ENCODE data around the gene H2AZ2. TPM values are rescaled to one million over a fixed set of nuclear protein-coding genes. Genes with fewer than 3 reads are reported as not detected.
"Not testable (repeated sequence)": the region's sequence is repeated elsewhere in the genome, so short reads cannot be mapped to it uniquely, and the experiment has no call there.

H2AZ2 gene
- polyA plus RNA-seq, 10 donors = 128 to 176 (median 139) TPM

DNA sequence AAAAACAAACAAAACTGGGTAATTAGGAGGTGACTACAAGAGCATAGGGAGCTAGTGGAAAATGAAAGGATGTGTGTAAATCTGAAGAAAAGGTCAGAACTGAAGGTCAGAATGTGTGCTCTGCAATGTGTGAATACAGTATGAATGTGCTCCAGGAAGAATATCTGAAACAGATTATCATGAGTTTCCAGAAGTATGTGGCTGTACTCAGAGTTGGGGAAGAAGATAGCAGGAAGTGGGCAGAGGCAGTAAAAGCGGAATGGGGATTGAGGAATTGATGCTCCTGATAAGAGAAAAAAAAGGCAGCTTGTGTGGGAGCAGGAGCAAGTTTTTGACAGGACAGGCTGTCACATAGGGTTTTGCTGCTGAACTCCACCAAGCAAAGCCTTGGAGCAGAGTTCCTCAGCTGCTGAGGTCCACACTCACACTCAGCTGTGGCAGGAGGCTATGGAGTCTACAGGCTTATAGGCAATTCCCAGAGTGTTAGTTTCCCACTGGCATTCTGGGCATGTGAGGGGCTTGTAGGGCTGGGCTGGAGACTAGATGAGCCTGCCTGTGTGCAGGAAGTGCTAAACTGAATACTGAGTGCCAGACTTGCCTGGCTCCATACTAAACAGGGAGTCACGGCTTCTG lies 22.9 kb downstream of the H2AZ2 start:
- no peak for DNase-seq

DNA sequence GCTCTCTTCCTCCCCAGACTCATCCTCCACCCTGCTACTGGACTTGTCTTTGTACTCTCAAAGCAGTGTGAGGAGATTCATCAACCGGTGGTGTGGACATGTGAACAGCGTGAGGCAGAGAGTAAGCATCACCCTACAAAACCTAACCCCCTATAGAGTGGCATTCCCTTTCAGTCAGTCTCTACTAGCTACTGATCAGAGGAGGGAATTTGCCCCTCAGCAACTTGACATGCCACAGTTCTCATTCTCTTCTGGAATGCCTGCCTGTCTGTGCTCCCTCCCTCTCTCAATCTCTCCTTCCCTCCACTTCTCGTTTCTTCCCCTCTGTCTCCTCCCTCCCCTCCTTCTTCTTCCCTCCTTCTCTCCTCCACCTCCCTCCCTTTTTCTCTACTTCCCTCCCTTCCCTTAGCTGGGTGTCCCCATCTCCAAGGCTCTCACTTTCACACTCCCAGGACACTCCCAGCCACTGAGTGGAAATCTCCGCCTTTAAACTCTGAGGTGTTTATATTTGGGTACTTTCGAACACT lies 24.6 kb downstream of the H2AZ2 start:
- DNase-seq = no peak

DNA sequence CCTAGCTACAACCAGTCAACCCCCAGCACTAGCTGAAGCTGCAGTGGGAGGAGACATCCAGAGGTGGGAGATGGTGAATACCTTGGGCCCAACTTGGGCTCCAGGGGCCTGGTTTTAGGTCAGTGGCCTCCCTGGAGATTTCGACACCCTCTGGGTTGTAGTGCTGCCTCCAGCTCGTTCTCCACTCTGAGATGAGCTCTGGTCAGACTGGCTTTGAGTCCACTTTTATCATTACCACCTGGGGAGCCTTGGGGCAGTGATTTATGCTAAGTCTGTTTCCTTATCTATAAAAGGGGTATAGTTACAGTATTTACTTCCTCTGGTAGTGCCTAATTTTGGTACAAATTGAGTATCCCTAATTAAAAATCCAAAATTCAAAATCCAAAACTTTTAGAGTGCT lies 28.6 kb downstream of the H2AZ2 start:
- no peak for DNase-seq

DNA sequence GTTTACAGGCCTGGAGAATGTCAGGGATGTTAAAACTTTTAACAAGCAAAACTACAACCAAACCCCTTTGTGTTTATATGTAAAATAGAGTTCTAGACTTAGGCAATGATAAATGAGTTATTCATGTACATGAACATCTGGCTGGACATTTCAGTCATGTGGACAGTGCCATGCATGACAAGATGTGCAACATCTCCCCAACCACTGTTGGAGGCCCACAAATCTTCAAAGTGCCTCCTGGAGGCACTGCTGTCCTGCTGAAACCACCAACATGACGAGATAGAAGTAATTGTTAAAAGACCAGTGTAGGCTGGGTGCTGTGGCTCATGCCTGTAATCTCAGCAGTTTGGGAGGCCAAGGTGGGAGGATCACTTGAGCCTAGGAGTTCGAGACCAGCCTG lies 33.0 kb downstream of the H2AZ2 start:
- DNase-seq = no peak

DNA sequence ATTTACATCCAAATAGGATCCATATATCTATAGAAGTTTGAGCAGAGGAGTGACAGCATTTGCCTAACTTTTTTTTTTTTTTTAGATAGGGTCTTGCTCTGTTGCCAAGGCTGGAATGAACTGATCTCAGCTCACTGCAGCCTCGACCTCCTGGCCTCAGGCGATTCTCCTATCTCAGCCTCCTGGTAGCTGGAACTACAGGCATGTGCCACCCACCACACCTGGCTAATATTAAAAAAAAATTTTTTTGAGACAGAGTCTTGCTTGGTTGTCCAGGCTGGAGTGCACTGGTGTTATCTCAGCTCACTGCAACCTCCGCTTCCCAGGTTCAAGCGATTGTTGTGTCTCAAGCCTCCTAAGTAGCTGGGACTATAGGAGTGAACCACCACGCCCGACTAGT lies 36.3 kb downstream of the H2AZ2 start:
- DNase-seq = no peak

DNA sequence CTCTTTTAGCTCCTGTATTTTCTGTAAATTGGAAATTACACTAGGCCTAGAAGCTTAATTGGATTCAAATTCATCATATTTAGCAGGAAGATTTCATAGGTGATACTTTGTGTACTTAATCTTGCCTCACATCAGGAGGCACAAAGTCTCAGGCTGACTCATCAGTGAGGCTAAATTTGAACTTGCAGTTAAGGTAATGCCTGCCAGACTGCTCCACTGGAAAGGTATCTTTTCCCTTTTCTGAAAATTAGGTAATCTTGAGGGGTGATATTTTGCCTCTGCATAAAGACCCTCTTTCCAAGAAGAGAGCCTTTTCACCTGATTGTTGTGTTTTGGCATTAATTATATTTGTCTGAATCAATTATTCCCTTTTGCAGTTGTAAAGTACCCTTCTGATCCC lies 36.8 kb downstream of the H2AZ2 start:
- DNase-seq = no peak

DNA sequence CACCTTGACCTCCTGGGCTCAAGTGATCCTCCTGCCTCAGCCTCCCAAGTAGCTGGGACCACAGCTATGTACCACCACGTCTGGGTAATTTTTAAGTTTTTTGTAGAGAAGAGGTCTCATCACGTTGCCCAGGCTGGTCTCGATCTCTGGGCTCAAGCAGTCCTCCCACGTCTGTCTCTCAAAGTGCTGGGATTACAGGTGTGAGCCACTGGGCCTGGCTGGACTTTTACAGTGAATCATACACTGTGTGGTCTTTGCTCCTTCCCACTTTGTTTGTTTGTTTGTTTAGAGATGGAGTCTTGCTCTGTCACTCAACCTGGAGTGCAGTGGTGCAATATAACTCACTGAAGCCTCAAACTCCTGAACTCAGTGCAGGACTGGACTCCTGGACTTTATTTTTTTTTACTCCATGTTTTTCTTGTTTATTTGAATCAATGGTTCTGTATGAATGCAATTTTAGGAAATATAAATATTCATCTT lies 38.9 kb downstream of the H2AZ2 start:
- DNase-seq = no peak

DNA sequence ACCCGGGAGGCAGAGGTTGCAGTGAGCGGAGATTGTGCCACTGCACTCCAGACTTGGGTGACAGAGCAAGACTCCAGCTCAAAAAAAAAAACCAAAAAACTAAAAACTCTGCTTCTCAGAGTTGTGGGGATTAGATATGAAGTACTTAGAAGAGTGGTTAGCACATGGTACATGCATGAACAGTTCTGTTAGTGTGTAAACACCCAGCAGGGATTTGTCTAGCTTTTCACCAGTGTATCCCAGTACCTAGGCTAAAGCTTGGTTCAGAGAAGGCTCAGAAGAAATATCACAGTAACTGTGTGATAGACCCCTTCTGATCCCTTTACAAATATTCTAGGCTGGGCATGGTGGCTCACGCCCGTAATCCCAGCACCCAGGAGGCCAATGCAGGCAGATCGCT lies 41.9 kb downstream of the H2AZ2 start:
- DNase-seq = no peak

DNA sequence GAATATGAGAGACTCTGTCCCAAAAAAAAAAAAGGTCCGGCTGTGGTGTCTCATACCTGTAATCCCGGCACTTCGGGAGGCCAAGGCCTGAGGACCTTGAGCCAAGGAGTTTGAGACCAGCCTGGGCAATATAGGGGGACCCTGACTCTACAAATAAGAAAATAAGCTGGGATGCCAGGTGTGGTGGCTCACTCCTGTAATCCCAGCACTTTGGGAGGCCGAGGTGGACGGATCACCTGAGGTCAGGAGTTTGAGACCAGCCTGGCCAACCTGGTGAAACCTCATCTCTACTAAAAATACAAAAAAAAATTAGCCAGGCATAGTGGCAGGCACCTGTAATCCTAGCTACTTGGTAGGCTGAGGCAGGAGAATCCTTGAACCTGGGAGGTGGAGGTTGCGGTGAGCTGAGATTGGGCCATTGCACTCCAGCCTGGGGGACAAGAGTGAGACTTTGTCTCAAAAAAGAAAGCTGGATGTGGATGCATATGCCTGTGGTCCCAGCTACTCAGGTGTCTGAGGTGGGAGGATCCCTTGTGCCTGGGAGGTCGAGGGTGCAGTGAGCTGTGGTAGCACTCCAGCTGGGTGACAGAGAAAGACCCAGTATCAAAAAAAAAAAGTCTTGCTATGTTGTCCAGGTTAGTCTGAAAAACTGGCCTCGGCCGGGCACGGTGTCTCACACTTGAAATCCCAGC lies 43.9 kb downstream of the H2AZ2 start:
- DNase-seq = not testable (repeated sequence)

DNA sequence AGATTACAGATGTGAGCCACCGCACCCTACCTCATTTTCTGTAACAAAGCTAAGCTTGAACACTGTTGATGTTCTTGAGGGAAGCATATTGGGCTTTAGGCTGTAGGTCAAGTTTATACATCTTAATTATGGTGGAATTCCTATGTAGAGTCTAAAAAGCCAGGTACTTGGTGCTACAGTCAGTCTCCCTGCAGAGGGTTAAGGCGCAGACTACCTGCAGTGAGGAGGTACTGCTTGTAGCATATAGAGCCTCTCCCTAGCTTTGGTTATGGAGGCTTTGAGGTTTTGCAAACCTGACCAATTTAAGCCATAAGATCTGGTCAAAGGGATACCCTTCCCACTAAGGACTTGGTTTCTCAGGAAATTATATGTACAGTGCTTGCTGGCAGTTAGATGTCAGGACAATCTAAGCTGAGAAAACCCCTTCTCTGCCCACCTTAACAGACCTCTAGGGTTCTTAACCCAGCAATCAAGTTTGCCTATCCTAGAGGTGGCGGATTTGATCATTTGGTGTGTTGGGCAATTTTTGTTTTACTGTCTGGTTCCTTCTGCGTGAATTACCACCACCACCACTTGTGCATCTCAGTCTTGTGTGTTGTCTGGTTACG lies 45.4 kb downstream of the H2AZ2 start:
- DNase-seq = no peak

DNA sequence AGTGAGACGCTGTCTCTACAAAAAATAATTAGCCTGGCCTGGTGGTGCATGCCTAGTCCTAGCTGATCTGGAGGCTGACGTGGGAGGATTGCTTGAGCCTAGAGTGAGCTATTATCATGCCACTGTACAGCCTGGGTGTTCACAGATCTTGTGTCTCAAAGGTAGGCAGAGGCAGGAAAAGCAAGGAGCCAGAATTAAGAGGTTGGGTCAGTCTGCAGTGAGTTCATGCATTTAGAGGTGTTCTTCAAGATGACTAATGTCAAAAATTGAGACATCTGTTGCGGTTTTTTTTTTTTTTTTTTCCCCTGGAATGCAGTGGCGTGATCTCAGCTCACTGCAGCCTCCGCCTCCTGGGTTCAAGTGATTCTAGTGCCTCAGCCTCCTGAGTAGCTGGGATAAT lies 46.0 kb downstream of the H2AZ2 start:
- DNase-seq = no peak

DNA sequence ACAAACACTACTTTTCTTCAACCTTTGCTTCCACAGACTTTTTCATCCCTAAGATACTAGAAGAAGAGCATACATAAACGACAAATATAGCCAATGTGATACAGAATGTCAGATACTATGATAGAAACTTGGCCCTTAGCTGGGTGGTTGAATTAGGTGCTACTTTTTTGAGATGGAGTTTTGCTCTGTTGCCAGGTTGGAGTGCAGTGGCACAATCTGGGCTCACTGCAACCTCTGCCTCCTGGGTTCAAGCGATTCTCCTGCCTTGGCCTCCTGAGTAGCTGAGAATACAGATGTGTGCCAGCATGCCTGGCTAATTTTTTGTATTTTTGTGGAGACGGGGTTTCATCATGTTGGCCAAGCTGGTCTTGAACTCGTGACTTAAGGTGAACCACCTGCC lies 47.9 kb downstream of the H2AZ2 start:
- no peak for DNase-seq

DNA sequence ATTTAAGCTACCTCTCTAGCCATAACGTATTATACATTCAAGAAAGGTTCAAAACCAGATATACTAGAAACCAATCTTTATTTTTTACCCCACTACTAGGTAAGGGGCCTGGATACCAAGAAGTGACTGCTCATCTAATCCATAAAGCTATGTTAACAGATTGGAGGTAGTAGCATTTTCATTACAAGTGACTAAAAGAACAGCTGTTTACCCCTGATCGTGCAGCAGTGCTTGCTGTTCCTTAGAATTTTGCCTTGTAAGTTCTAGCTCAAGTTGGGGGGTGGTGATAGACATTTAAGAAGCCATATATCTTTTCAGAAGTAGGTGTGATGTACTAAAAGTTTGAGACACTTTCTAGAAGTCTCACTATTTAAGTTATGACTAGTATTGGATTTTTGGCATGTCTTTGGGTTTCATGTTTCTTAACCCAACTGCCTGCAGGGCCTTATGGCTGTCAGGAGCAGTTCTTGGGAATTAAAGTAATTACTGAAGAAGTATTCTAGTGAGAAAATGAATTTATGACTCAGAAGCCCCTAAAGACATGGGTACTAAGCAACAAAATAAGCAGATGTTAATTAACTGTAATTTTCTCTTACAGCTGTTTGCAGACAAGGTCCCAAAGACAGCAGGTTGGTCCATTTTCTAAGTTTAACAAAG lies 49.1 kb downstream of the H2AZ2 start:
- DNase-seq = peak in 1 of 3 donors; percentile 15

DNA sequence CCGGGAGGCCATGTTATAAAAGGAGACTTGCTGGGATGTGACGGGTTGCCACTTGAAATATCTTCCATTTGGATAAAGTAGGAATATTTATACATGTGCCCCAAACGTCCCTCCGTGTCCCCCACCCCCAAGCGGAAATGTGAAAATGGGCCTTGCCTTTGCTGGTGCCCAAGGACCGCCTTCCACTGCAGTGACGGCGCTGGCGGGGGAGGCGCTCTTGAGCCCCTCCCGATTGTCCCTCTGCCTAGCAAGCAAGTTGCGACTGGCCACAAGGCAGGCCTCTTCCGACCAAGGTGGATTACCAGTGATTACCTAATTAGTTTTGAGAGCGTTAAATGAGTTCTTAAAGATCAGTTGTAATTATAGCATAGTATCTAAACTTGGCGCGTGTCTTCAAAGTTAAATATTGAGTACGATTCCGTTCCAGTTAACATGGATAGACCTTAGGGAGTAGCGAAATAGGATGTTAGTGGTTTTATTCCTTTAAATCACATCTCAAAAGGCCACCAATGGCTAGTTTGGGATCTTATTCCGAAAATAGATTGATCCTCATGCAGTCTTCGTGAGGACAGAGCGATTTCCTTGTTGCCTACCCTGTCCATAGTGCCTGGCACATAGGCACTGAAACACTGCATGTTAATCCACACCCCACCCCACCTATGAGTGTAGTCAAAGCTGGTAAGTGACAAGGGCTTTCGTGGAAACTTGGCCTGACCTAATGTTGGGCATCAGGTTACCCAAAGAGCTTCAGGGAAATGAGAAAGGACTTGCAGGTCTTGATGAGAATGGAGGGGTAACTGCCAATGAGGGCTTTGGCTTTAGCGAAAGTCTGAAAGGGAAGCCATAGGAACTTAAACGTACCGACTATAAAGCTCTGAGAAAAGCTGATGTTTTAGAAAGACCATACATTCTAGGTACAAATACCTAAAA lies 50.3 kb downstream of the H2AZ2 start:
- peak; percentile 90 to 96 (median 92) for DNase-seq

DNA sequence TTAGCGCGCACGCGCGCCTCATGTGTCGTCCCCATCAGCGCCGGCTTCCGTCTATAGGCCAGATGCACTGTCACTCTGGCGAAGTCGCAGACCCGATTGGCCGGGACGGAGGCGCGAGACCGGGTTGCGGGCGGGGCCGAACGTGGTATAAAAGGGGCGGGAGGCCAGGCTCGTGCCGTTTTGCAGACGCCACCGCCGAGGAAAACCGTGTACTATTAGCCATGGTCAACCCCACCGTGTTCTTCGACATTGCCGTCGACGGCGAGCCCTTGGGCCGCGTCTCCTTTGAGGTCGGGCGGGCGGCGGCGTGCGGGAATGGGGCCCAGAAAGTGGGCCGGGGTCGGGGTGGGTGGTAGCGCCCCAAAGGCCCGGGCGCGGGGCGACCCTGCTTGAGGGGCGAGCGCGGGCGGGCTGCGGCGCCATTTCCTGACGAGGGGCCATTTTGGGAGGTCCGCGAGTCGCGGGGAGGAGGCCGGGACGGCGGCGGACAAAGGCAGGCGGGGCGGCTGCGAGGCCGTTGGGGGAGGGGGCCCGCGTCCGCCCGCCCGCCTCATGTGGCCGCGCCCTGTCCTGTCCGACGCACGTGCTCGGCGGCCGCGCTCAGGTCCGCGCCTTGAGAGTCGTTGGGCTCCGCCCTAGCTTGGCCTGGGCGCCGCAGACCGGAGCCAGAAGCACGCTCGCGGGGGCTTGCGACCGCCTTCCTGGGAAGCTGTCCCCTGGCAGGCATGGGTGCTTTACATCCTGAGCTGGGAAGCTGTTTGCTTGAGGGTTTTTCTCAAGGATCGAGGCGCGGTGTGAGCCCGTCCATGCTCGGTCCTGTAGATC lies 51.2 kb downstream of the H2AZ2 start, which contains the start of gene PPIA:
TSS of gene PPIA (plus strand) at position 178 of the 825 bp plus-strand sequence. CDS start at position 222, 44 bp downstream.
- peak; percentile 99 for DNase-seq

DNA sequence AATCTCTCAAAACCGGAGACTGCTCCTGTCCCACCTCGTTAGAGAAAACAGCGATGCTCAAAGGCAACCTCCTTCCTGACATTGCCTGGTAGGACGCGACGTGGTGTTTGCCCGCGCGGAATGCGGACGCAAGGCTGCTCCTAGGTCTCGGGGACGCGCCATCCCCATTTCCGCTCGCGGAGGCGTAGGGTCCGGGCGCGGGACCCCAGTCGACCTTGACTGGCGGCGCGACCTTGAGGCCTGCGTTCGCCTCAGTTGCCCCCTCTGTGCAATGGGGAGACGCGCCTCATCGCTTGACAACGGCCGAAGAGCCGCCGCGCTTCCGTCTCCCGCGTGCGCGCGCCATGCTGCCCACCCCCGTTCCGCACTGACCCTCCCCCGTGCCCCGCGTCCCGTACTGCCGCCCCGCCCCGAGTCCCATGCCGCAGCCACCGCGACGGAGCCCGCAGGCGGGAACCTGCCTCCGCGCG lies 51.8 kb downstream of the H2AZ2 start:
- no peak for DNase-seq

DNA sequence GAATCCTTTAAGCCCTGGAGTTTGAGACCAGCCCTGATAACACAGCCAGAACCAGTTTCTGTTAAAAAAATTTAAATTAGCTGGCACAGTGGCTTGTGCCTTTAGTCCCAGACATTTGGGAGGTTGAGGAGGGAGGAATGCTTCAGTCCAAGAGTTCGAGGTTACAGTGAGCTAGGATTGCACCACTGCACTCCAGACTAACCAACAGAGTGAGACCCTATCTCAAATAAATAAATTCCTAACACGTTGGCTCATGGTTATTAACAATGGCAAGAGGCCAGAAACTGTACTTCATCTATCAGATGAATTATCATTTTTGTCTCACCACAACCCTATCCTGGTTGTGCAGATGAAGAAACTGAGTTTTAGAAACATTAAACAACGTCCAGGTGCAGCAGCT lies 53.6 kb downstream of the H2AZ2 start:
- DNase-seq = no peak

DNA sequence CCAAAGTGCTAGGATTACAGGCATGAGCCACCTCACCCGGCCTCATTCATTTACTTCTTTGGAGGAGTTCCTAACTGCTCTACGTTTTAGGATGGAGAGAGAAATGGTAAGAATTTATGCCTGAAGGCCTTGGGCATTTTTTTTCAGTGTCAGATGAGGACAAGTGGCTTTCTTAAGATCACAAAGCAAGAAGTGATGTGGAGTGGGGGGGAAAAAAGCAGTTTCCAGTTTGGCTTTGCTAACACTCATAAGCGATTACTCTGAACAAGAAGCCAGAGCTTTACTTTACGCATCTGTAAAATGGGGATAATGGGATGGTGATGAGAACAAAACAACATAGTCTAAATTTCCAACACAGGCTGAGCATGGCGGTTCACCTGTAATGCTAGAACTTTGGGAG lies 54.0 kb downstream of the H2AZ2 start:
- no peak for DNase-seq

DNA sequence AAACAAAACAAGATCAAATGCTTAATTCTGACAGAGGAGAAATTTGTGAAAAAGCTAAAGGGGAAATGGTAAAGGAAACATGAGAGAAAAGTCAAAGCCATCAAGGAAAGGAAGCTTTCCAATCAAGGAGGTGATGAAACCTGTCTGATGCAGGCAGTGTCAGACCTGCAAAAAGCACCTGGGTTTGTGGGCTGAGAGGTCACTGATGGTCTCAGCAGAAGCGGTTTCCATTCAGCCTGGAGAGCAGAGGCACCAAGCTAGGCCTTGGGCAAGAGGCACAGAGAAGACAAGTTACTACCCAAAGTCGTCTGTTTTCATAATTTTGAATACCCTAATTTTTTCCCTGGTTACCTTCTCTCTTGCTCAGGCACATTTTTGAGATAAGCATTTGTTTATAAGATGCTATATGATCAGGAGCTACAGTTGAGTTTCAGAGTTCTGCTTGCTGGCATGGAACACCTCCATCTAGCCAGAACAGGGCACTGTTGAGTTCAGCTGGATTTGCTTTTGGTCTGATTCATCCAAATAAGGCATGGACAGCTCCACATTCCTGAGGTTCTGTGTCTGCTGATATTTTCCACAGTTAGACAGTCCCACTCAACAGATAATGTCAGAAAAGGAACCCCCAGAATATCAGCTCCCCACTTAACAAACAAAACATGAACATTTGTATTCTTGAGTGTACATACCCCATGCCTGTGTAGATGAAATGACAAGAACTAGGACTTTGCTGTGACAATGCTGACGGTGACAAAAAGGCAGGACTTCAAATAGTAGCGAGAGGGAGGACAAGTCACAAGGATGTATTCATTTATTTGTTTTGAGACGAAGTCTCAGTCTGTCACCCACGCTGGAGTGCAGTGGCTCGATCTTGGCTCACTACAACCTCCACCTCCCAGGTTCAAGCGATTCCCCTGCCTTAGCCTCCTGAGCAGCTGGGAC lies 56.3 kb downstream of the H2AZ2 start:
- DNase-seq = no peak

Measured in muscle of back (tissue), 11 donors.